NCI-H526 treated with DMSO at 0.1 percent for 48 hours (cell line): ENCODE results near the gene TADA3.
A peak's percentile ranks its signal among the peaks of the same experiment; 100 is the strongest.

Experiments
- DNase-seq: peaks from one replicate; lab custom pipeline; 2025; lab: John Stamatoyannopoulos, UW

The TADA3 gene

DNA sequence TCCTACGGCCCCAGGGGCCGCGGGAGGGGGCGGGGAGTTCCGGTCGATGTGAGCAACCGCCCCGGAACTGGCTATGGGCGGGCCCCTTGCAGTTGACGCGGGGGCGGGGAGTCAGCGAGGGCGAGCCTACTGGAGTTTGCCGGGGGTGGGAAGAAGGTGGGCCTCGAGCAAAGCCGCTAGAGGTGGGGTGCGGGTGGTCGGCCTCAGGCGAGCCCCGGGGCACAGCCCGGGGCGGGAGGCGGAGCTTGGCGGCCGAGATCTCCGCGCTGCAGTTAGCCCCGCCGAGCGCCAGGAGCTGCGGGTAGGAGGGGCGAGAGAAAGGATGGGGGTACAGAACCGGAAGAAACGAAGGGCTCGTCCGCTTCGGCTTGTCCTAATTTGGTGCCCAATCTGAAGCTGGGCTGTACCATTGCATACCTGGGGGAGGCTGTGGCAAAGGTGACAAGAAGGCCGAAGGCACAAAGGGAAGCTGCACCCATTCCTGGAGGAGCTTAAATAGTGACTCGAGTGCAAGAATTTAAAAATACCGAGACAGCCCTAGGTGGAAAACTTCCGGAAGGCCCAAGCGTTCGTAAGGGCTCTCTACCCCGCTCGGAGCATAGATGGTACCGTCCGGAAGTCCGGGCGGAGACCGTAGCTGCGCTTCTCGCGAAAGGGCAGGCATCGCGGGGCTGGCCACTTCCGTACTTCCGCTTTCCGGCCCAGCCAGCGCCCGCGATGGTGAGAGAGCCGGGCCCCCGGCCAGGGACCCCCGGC lies at the start of gene TADA3, which contains the start of gene ARPC4:
Gene TADA3 (minus strand): TSS at position 69 of the 756 bp plus-strand sequence. CDS start 1,007 bp downstream, outside the sequence.
Gene ARPC4 (plus strand): TSS at position 678 of the 756 bp plus-strand sequence. CDS start 40 bp downstream, at position 718.
- DNase-seq = peak; percentile 96

DNA sequence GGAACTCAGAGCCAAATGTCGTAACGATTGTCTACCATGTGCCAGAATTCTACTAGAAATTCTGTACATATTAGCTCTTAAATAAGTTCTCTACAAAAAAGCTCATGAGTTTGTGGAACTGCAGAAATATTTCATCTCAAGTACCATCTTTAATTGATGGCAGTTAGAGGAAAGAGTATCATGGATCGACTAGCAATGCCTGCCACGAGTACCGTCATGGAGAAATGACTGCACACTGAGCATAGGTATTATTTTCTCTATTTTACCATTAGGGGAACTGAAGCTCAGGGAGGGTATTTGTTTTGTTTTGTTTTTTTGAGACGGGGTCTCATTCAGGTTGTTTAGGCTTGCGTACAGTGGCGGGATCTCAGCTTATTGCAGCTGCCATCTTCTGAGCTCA lies 48.7 kb upstream of the TADA3 start:
- DNase-seq = no peak

DNA sequence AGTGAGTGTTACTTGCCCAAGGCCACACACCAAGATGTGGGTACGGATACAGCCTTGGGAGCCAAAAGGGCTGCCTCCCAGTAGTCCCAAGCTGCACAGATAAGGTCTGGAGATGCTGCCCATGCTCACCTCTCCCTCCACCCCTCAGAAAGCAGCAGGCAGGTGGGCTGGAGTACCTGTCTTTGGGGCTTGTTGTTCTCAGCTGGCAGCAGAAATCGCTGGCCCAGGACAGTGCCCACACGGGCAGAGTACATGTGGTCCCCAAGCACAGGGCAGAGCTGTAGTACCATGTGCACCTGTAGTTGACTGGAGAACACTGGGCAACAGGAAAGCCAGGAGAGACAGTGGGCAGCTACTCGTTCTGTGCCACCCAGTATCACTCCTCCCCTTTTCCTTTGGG lies 46.6 kb upstream of the TADA3 start:
- DNase-seq = no peak

DNA sequence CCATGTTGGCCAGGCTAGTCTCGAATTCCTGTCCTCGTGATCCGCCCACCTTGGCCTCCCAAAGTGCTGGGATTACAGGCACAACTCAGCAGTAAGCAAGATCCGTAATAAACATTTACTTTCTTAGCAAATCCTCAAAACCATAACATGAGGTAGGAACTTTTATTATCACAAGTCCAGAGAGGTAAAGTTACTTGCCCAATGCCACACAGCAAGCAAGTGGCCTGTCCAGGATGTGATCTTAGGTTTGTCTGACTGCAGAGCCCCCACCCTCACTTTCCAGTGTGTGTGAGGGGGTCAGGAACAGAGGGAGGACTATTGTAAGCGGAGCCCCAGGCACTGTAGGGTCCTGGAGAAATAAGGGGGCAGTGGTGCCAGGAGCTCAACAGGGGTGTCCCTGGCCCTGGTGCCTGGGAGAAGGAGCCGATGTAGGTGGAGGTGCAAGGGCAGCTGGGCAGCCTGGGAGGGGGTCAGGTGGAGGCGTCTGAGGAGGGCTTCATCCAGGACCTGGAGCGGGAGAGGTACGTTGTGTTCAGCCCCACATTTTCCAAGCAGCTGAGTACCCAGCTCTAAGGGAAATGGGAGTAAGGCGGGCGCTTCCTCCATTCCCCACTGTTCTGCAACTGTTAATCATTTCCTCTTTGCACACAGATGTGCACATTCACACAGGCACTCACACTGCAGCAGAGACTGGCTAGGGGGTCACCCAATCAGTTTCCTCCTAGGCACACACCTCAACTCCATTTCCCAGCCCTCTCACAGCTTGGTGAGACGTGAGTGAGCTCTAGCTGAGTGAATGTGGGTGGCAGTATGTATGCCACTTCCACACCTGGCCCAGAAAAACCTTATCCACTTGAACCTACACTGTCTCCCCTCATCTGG lies 45.7 kb upstream of the TADA3 start:
- DNase-seq = no peak

DNA sequence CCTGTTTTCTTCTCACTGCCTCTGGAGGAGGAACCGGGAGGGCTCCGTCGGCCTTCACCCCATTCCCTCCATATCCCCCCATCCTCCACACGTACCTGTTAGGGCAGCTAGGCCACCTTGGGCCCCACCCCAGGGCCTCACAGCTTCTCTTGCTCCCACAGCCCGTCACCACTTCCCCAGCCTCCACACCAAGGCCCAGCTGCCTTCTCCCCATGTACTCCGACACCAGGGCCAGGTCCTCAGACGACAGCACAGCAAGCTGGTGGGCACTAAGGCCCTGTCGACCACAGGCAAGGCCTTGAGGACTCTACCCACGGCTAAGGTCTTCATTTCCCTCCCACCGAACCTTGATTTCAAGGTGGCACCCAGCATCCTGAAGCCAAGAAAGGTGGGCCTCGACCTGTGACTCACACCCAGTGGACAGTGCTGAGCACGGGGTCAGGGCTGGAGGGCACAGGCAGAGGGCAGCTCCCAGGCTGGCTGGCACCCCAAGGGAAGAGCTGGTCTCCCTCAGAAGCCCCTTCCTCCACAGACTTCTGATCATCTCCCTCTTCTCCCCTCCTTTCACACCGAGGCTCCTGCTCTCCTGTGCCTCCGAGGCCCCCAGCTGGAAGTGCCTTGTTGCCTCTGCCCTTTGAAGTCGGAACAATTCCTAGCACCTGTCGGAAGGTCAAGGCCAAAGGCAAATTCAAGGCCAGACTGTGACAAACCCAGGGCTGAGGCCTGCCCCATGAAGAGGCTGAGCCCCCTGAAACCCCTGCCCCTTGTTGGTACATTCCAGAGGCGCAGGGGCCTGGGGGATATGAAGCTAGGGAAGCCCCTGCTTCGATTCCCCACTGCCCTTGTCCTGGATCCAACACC lies 42.5 kb upstream of the TADA3 start:
- DNase-seq = no peak

DNA sequence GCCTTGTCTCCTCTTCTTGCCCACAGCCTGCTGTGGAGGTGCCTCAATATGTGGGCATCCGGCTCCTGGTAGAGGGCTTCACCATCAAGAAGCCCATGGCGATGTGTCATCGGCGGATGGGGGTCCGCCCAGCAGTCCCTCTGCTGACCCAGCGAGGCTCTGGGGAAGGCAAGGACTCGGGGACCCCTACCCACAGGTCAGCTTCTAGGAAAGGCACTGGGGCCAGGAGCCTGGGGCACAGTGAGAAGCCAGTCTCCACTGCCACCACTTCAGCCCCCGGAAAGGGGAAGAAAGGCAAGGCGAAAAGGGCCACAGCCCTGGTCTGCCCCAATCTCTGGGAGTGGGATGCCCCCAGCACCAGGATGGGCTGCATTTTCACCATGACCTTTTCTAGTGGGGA lies 40.8 kb upstream of the TADA3 start:
- DNase-seq = no peak

GRCh38 chr3:9831253-9831652 lies 39.0 kb upstream of the TADA3 start:
- DNase-seq = no peak

DNA sequence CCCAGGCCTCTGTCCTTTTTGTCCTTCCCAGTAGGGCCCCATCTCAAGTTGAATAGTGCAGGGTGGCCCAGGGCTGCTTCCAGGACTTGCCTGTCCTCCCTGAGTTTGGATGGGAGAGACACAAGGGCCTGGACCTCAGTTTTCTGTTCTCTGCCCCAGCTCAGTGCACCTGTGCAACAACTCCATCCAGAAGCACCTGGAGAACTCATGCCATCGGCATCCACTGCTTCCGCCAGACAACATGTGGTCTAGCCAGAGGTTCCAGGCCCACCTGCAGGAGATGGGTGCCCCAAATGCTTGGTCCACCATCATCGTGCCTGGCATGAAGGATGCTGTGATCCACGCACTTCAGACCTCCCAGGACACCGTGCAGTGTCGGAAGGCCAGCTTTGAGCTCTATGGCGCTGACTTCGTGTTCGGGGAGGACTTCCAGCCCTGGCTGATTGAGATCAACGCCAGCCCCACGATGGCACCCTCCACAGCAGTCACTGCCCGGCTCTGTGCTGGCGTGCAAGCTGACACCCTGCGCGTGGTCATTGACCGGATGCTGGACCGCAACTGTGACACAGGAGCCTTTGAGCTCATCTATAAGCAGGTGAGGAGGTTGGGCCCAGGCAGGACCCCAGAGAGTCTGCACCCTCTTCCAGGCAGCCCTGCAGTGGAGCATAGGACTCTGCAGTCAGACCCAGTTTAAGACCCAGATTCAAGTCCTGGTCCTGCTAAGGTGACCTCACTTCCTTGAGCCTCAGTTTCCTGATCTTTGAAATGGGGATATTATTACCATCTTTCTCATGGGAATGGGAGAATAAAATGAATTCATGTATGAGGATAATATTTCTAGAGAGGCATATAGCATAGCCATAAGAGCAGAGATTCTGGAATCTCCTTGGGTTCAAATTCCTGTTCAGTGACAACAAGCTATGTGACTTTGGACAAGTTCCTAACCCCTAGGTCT lies 36.8 kb upstream of the TADA3 start:
- no peak for DNase-seq

DNA sequence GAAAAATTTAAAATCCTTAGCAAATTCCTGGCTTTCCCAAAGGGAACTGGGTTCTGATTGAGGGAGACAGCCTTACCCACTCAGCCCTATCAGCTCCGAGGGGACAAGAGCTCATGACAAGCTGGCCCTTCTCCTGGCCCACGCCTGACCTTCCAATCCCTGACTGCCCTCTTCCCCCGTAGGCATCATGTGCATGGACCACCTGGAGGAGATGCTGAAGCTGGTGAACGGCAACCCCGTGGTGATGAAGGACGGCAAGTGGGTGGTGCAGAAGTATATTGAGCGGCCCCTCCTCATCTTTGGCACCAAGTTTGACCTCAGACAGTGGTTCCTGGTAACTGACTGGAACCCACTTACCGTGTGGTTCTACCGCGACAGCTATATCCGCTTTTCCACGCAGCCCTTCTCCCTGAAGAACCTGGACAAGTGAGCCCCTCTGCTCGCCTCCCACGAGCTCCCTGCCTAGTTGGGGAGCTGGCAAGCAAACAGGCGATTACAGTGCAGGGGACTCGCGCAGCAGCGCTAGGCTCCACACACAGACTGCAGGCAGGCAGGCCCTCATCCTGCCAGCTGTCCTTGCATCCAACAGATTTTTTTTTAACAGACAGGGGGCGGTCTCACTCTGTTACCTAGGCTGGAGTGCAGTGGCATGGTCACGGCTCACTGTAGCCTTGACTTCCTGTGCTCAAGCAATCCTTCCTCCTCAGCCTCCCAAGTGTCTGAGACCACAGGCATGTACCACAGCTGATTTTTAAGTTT lies 34.7 kb upstream of the TADA3 start:
- no peak for DNase-seq

GRCh38 chr3:9825451-9826040 lies 33.3 kb upstream of the TADA3 start:
- DNase-seq = no peak

GRCh38 chr3:9820946-9821345 lies 28.7 kb upstream of the TADA3 start:
- no peak for DNase-seq

DNA sequence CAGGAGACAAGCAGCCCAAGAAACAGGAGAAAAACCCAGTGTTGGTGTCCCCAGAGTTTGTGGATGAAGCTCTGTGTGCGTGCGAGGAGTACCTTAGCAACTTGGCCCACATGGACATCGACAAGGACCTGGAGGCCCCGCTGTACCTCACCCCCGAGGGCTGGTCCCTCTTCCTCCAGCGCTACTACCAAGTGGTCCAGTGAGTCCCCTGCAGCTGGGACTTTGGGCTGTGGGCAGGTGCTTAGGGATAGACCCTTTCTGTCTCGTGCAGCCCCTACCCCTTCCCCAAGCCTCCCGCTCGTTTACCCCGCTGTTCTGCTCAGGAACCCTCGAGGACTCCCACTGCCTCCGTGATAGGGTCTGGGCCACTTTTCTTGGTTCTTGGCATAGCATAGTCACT lies 28.3 kb upstream of the TADA3 start:
- DNase-seq = no peak

DNA sequence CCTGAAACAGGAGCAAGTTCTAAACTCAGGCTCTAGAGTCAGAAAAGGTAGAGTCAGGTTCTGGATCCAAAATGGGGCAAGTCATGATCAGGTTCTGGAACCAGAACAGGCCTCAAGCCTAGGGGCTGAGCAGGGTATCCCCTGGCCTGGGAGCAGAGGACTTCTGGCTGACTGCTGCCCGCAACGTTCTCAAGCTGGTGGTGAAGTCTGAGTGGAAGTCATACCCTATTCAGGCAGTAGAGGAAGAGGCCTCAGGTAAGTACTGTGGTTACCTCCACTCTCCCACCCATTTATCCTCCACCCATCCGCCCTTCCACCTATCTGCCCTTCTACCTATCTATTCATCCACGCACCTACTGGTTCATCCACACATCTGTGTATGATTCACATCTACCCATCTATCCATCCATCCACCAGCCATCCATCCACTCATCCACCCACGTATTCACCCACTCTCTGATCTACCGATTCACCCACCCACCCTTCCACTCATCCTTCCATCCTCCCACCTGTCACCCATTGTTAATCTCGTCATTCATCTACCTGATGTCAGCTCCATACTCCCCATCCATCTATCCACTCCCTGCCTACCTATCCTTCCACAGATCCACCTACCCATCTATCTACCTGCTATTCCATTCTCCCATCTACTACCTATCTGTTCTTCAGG lies 26.5 kb upstream of the TADA3 start:
- DNase-seq = no peak

DNA sequence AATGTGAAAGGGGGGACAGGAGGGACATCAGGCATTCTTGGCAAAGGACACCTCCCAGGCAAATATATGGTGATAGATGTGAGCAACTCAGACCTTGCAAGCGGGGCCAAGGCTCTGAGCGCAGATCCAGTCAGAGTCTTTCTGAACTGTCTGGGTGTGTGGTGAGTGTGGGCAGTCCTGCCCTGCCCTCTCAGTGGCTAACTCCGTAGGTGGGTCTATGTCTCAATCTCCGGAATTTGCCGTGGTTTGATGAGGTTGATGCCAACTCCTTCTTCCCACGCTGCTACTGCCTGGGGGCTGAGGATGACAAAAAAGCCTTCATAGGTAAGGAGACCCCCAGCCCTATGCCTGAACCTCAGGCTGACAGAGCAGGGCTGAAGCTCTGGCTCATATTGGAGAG lies 25.2 kb upstream of the TADA3 start:
- DNase-seq = no peak

GRCh38 chr3:9815986-9816385 lies 23.7 kb upstream of the TADA3 start:
- no peak for DNase-seq

DNA sequence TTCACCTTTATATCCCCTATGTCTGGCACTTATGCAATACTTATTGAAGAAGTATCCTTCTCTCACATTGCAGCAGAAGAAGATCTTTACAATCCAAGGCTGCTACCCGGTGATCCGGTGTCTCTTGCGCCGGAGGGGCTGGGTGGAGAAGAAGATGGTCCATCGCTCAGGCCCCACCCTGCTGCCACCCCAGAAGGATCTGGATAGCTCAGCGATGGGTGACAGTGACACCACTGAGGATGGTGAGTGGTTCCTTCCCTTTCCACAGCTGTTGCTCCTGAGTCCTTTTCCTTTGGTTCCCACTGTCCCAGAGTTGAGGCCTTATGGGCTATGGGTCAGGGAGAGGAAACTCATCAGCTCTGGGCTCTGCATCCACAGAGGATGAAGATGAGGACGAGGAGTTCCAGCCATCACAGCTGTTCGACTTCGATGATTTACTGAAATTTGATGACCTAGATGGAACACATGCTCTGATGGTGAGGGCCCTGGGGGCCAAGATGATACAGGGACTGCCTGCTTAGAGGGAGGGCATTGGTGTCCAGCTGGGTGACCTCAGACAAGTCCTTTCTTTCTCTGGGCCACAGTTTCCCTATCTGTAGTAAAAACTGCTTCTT lies 20.7 kb upstream of the TADA3 start:
- no peak for DNase-seq

DNA sequence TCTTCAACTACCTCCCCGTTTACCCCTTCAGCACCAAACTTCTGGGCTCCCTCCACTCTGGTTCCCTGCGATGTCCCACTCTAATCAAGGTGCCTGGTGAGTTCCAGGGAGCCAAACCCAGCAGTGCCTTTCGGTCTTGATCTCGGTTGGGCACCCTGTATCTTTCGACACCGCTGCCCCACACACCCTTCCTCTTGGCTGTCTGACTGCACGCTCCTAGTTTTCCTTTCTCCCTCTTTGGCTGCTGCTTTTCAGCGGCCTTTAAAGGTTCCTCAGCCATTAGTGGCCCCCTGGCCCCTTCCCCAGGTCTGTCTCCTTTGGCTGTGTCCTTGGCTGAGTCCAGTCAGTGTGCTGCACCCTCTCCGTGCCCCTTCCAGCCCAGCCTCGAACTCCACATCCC lies 18.6 kb upstream of the TADA3 start:
- no peak for DNase-seq

GRCh38 chr3:9810433-9810770 lies 18.1 kb upstream of the TADA3 start:
- DNase-seq = no peak
